Activated CD4-positive, alpha-beta T cell treated with anti-CD3 and anti-CD28 coated beads, Interleukin-2, amount 50 U/mL, for 48 hours (primary cell): ENCODE measurements around the gene ALDH3A2.
"Not testable (repeated sequence)": the region's sequence is repeated elsewhere in the genome, so short reads cannot be mapped to it uniquely, and the experiment has no call there.

ENCODE experiments used
- DNase-seq, 2 experiments: peaks; one replicate each; pipeline ENCODE4 v3.0.0-alpha.2; 2020

The ALDH3A2 gene

DNA sequence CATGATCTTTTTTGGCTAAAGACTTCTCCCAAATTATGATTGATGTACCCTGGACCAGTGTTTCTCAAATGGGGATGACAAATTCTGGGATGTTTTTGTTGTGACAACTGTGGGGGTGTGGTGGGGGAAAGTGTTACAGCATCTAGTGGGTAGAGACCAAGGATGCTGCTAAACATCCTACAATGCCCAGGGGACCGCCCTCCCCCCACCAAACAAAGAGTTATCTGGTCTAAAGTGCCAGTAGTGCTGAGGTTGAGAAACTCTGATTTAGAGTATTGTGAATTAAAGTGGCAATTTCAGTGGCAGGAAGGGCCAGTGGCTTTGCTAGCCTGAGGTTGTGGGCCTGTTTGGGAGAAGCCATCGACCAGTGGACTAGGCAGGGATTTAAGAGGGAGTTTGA is 34.6 kb downstream of the ALDH3A2 start:
- DNase-seq, result no peak

DNA sequence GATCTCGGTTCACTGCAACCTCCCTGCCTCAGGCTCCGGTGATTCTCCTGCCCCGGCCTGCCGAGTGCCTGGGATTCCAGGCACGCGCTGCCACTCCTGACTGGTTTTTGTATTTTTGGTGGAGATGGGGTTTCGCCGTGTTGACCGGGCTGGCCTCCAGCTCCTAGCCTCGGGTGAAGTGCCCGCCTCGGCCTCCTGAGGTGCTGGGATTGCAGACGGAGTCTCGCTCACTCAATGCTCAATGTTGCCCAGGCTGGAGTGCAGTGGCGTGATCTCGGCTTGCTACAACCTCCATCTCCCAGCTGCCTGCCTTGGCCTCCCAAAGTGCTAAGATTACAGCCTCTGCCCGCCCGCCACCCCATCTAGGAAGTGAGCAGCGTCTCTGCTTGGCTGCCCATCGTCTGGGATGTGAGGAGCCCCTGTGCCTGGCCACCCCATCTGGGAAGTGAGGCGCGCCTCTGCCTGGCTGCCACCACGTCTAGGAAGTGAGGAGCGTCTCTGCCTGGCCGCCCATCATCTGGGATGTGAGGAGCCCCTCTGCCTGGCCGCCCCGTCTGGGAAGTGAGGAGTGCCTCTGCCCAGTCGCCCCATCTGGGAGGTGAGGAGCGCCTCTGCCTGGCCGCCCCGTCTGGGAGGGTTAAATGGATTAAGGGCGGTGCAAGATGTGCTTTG is 36.5 kb downstream of the ALDH3A2 start:
- not testable (repeated sequence) for DNase-seq

DNA sequence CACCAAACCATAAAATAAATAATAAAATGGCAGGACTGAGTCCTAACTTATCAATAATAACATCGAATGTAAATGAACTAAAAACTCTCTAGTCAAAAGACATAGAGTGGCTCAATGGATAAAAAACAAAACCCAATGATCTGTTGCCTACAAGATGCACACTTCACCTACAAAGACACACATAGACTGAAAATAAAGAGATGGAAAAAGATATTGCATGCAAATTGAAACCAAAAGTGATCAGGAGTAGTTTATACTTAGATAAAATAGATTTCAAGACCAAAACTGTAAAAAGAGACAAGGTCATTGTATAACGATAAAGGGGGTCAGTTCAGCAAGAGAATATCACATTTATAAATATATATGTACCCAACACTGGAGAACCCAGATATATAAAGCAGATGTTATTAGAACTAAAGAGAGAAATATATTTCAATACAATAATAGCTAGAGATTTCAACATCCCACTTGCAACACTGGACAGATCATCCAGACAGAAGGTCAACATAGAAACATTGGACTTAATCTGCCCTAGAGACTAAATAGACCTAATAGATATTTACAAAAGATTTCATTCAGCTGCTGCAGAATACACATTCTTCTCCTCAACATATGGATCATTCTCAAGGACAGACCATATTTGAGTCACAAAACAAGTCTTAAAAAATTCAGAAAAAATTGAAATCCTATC is 38.0 kb downstream of the ALDH3A2 start:
- no peak for DNase-seq

DNA sequence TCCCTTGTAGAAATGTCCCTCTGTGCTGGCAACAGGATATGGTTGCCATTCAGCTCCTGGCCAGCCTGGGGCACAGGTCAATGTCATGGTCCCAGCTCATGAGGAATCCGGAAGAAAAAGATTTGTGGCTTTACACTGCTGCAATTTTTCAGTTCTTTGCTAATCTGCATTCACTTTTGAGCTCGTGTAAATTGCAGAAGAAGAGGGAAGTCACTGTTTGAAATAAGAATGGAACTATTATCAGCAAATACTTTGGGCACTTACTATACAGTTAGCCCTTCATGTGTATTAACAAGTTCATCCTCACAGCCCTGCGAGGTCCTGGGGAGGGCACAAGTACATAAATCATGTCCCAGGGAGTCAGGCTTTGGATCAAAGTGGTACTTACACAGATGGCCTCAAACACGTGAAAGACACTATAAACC is 53.7 kb downstream of the ALDH3A2 start:
- no peak for DNase-seq

DNA sequence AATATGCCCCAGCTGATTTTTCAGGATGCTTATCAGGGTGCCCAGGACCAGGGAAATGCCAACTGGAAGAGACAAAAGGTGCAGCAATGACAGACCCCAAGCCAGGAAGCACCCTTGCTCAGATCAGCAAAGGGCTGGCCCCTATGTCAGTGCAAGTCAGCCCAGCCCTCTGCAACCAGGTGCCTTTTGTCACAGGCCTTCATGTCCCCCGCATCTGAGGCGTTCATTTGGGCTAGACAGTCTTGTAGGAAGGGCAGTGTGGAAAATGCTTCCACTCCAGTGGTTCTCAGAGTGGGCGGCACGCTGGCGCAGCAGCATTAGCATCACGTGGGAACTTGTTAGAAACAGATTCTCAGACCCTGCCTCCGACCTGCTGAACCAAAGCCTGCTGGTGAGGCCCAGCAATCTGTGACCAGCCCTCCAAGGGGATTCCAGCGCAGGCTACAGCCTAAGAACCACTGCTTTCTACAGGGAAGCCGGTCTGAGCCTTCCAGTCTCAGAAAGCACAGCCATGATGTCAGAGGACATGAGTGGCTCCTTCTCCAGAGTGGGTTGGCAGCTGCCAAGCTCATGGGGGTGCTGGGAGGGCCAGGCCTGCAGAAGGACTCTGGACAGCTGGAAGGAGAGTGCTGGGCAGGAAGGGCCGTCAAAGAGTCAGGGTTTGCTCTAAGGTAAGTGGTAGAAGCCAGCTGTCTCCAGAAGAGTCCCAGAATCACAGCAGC is 54.7 kb downstream of the ALDH3A2 start:
- DNase-seq, result no peak

DNA sequence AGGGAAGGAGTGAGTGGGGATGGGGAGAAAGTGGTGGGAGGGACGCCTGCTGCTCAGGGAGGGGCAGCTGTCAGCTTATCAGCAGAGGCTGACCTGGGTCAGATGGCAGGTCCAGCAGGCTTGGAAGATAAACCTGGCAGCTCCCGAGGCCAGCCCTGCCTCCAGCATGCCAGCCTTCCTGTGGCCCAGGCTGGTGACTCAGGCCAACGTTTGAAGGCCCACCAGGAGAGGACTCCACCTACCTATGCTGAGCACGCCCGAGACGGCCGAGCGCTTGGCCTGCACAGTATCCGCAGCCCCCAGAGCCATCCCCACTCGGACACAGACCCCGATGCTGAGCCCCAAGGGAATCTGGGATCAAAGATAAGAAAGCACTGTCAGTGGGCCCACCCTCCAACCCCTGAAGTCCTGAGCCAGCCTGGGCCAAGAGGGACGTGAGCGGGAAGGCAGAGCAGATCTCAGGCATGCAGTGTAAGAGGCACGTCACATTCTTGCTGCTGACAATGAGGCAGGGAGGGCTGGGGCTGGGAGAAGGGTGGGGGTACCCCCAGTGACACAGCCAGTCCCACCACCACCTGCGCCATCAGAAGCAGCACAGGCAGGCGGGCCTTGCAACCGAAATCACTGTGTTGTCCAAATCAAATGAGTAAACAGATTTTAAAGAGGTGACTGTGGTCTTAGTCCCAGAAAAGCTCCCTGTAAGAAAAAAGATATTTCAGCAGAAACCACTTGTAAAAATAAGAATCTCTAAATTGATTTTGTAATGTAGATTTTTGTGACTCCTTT is 55.5 kb downstream of the ALDH3A2 start:
- DNase-seq, result no peak

DNA sequence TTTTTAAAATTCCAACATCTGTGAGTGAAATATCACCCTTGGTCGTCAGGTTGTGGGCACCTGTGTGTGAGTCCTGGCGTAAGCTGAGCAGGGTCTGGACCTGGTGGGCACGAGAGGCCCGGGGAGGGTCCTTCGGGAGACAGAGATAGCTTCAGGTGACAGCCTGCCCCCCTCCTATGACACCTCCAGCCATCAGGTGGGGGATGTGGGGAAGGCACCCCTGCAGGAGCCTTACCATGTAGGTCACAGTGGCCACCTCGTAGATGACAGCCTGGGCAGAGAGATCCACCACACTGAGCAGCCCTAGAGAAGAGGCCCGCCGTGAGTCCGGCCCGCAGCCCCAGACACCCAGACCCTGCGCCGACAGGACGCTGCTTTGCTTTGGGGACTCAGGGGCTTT is 56.6 kb downstream of the ALDH3A2 start:
- DNase-seq, result no peak

DNA sequence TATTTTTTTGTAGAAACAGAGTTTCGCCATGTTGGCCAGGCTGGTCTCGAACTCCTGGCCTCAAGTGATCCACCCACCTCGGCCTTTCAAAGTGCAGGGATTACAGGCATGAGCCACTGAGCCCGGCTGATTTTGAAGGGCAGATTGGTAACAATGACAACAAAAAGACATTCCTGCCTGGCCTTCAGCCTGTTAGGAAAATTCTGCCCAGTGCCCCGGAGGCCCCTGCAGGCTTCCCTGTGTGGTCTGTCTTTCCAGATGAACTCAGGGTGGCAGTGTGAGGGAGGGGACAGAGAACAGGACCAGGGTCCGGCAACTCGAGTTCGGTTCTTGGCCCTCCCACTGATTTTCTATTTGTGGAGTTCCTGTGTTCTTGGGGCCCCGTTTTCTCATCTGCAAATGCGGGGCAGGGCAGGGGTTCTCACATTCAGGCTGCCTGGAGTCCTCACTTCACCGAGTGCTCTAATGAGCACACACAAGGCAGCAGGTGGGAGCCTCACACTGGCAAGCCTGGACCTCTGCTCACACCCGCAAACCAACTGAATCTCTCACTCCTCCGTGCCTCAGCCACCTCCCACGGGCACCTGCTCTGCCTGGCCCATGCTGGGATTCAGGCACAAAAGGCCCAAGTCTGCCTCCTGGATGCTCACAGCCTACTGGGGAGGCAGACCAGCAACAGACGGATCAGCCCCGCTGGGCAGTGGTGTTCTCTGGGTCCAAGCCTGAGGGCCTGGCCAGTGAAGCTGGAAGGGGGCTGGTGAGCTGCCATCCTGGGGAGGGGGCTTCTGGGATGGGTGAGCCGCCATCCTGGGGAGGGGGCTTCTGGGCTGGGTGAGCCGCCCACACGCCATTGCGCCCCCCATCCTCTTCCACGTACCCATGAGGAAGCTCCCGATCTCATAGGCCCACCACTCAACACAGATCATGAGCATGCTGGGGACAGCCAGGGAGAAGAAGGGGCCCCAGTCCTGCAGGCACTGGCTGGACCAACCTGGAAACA is 57.5 kb downstream of the ALDH3A2 start:
- no peak for DNase-seq

DNA sequence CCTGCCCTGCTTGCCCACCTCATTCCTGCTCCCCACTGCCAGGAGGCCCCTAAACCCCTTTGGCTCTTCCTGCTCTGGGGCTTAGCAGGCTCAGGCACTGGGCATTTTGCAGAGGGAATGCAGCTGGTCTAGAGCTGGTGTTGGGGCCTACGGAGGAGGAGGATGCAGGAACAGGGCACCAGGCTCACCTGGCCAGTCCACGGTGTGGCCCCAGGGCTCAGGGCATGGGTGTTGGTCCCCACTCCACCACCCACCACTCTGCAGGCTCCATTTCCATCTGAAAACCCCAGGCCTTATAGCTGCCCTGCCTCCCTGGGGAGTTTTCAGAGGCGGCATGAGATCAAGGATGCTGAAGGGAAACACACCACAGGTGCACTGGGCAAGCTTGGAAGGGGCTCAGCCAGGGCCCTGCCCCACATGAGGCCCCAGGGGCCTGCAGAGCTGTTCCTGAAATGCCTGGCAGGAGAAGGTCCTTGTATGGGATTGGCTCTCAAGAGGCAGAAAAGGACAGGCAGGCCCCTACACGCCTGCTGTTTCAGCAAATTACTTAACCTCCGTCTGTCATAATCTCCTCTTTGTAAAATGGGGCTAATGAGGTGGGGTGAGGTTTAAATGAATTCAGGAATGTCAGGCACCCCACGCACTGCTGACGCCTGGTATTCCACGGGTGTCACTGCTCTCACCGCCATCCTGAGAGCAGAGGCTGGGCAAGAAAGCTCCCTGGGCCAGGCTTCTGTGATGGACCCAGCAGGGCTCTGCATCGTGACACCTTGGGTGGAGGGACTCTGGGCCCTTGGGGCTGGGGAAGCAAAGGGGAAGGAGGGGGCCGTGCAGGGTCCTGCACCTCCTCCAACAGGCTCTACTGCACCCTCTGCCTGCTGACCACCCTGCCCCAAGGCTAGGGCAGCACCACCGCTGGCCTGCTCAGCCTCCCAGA is 58.5 kb downstream of the ALDH3A2 start:
- no peak for DNase-seq

DNA sequence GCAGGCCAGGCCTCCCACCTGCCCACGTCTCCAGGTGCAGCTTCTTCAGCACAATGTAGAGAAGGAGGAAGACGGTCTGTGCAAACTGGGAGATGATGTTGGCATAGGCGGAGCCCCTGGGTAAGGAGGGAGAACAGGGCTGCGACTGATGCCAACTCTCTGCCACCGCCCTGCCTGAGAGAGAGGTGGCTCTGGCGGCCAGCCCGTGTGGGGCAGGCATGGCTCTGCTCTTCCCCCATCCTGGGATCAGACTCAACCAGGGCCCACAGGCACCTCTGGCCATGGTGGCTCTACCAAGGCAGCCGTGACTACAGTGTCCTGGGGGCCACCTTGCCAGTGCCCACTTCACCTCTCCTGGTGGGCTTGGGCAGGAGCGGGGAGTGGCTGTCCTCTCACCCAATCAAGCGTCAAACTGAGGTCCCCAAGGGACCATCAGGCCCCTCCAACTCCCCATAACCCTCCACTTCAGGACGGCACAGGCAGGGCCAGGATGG is 59.2 kb downstream of the ALDH3A2 start:
- DNase-seq, result no peak

DNA sequence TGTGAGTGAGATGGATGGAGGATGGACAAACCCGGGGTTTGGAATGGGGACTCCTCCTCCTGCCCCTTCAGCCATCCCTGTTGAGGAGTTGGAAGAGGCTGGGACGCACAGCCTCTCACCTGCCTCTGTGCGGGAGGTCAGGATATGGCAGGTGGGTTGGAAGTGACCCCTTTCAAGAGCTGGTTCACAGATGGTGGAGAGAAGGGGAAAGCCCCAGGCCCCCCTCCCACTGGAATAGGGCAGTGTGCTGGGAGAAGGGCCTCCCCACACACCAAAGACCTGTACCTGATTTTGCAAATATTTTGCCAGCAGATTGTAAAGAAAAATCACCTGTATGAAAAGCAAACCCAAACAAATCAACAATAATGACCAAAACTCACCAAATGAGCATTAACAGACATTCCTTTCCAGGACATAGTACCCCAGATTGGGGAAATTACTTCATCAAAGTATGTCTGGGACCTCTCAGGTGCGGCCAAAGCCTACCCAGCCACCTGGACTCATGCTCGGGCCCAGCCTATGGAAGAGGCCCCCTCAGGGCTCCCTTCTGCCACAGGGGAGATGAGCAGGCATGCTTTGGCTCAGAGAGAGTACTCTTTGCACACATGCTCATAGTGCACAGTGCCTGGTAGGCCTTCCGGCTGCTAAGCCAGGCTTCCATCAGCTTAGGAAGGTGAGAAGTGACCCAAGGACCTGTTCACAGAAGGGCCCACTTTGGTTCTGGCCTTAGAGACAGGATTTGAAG is 60.1 kb downstream of the ALDH3A2 start:
- DNase-seq, result no peak

DNA sequence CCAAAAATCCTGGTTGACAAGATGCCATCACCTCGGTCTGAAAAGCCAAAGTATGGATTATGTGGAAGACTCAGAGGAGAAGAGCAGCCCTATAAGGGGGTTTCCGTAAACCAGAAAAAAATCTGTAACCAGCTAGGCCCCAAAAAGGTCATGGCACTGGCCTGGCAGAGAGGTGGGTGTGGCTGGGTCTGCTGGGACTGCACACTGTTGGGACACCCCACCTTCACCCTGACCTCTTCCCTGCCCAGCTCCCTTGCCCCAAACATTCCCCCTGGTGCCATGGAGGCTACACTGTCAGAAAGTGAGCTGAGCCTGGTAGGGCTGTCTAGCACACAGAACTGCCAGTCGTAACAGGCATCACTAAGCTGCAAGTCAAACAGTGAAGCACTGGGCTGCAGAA is 61.3 kb downstream of the ALDH3A2 start:
- DNase-seq, result no peak

DNA sequence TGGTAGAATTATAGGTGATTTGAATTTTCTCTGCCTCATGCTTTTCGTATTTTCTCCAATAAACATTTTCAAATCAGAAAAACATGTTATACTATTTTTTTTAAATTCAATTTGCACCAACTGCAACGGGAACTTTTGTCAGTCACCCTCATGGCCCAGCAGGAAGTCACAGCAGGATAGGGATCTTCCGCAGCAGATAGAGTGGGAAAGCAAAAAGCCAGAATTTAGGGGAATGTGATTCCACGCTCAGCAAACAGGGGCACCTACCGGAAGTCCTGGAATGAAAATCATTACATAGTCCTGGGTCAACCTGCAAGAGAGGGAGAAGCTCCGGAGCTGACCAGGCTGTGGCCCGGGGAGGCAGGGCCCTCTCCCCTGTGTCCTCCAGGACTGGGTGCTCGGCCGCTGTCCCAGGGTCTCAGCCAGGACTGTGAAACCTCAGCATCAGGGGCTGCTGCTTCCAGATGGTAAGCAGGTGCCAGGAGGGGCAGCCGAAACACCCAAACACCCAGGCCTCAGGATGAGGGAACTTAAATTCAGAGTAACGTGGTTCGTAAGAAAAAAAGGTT is 64.0 kb downstream of the ALDH3A2 start:
- DNase-seq, result no peak

DNA sequence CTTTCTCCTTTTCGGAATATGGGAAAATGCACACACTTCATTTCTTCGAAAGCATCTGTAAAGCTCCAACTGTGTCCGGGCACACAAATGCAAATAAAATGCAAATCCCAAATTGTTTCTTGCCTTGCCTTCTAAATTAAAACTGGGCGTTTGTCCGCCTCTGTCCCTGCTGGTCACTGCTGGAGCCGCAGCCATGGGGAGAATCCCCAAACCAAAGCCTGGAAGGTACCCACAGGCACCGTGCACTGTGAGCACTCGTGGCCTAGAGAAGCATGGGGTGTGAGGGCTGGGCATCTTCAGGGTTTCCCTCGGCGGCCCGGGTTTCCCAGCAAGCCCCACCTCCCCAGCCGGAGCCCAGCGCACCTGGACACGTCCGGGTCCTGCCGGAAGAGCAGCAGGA is 64.9 kb downstream of the ALDH3A2 start:
- no peak for DNase-seq

DNA sequence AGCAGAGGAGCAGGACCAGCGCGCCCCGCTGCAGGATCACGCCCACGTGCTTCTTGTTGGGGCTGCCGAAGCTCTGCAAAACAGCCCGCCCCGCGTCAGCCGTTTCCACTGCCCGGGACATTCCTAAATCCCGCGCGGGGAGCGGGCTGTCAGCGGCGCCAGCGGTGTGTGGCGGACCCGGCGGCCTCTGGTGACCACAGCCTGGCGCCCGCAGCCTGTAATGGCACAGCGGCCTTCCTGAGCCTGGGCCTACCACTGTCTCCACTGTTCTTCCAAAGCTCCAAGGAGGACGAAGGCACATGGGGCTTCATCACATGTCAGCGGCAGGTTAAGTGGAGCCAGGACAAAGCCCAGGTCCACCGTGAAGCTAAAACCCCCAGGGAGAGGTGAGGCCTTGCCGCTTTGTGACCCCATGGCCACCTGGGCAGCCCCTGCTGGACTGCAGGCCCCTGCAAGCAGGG is 65.4 kb downstream of the ALDH3A2 start:
- no peak for DNase-seq

DNA sequence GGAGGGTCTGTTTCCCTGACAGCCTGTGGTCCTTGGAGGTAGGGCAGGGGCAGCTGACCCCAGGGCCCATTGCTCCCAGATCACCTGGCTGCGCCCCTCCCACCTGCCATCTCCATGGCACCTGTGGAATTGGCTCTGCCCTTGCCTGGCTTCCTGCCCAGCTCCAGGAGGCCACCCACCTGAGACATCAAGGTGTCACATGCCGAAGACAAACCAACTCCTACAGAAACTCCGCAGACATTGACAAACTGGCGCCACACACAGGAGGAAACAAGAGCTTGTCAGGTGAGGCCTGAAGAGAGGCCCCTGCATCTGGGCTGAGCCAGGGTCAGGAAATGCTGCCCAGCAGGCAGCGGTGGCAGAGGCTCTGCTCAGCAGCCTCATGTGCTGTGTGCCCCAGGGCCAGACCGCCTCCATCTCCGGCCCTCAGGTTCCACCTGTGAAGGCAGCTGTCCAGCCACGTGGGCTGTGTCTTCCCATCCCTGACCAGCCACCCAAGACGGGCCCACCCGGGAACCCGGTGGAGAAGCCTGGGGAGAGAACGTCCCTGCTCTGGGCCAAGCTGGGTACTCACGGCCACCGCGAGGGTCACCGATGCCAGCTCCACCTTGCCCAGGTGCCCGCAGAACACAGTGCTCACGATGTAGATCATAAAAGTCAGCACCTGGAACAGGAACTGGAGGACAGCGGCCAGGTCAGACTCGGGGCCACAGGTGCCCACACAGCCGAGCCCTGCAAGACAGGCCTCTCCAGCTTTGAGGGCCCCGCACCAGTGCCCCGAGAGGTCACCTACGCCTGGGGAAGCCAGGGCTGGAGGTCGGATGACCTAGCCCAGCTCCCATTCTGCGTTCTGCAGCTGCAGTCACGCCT is 66.2 kb downstream of the ALDH3A2 start:
- DNase-seq, result no peak

DNA sequence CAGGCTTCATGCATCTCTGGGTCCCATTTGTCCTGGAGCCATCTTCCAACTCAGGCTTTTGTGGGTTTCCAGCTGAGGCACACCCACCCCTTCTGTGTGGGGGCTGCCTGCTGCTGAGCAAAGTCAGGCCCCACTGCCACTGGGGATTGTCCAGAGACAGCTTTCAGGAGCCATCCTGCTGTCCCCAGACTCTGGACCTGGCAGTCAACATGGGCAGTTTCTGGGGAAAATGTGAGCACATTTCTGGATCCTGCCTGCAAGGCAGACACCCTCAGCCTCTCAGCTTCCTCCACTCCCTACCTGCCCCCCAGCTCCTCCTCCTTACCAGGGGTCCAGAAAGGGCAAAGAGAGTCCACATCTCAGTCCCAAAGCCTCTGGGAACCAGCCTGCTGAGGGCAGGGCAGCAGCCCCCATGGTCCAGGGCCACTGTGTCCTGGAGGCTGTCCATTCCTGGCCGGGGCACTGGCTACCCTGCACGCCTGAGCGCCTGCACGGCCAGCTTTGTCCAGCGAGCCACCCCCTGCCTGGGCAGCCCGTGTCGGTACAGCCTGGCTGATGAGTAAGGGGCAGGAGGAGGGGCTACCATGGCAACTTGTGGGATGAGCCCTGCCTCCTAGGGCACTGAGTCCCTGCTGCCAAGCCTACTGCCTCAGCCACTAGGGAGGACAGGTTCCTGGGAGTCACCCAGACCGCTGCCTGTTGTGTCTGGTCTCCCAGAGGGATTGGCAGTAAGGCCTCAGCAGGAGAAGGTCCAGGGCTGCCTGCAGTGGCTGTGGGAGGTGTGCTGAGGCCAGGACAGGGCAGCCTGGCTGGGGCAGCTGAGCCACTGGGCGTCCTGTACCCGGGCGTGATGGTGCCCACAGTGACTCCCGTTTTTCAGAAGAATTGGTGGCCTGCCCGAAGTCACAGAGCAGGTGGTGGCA is 67.8 kb downstream of the ALDH3A2 start, which contains the start of gene SLC47A2:
SLC47A2 (minus strand) TSS at position 477 of the 923 bp plus-strand sequence; CDS start at position 448, 29 bp downstream.
- DNase-seq, result no peak
